Mammary epithelial cell (primary cell): ENCODE data around the gene HIVEP3.

Experiments used
- CTCF ChIP-seq, 2 donors: IDR thresholded peaks in 1 of 2; conservative IDR thresholded peaks in 1 of 2; 2 replicates each; pipeline ENCODE4 v1.5.1; 2011 to 2012; ENCODE audit warnings: inconsistent platforms in 2 of 2, low read length in 2 of 2, mild to moderate bottlenecking in 2 of 2, control low read depth in 1 of 2, low read depth in 1 of 2; ENCODE audit not compliant: insufficient read depth in 1 of 2; ENCODE audit errors: extremely low read depth in 1 of 2
- EZH2 ChIP-seq: IDR thresholded peaks from 2 replicates; pipeline ENCODE4 v1.6.1; 2012; ENCODE audit warnings: low read length, inconsistent platforms, borderline replicate concordance

GRCh38 chr1:41856944-41857285 is 61.8 kb downstream of the HIVEP3 start:
- TF ChIP-seq CTCF (conservative IDR thresholded peaks at IDR 0.05 in 1 of 2, IDR thresholded peaks at IDR 0.05 in 1 of 2; ENCODE audit: extremely low read depth in 1 of 2, insufficient read depth in 1 of 2, low read depth in 1 of 2, low read length in 2 of 2) = no peak
- no peak for TF ChIP-seq EZH2
